Adipocyte (in vitro differentiated cells): ENCODE measurements around the gene SMYD2.

Experiments
- DNase-seq: peaks from one replicate; pipeline ENCODE4 v3.0.0-alpha.2; 2015; ENCODE audit warnings: low read depth
- H3K27me3 ChIP-seq: replicated peaks from 2 replicates; pipeline ENCODE4 v1.7.0; 2013; ENCODE audit warnings: mild to moderate bottlenecking, low read length, moderate library complexity; ENCODE audit not compliant: control insufficient read depth, insufficient read depth
- H3K36me3 ChIP-seq: 2 replicates; pipeline ENCODE4 v1.7.0; 2013; ENCODE audit warnings: low read length, mild to moderate bottlenecking, moderate library complexity; ENCODE audit not compliant: control insufficient read depth, insufficient read depth, severe bottlenecking
- H3K4me1 ChIP-seq: 2 replicates; pipeline ENCODE4 v1.7.0; 2013; ENCODE audit warnings: mild to moderate bottlenecking, low read length, moderate library complexity; ENCODE audit not compliant: control insufficient read depth, insufficient read depth
- H3K4me3 ChIP-seq: 2 replicates; pipeline ENCODE4 v1.7.0; 2013; ENCODE audit warnings: mild to moderate bottlenecking, low read length, moderate library complexity
- H3K9ac ChIP-seq: 2 replicates; pipeline ENCODE4 v1.7.0; 2013; ENCODE audit warnings: mild to moderate bottlenecking, low read length, moderate library complexity
- H3K9me3 ChIP-seq: 2 replicates; pipeline ENCODE4 v1.7.0; 2013; ENCODE audit warnings: mild to moderate bottlenecking, low read length, moderate library complexity; ENCODE audit not compliant: control insufficient read depth

The SMYD2 gene

GRCh38 chr1:214310777-214311690 is 30.1 kb downstream of the SMYD2 start:
- Histone ChIP-seq H3K9me3 (no peaks in the 10 kb centered on the region), H3K4me1 (peaks cover 13% of the 10 kb centered on the region), H3K4me3 (no peak overlapping the region), H3K36me3 (no peaks in the 10 kb centered on the region), H3K9ac (no peak overlapping the region), H3K27me3 (no peaks in the 10 kb centered on the region)
- no peak for DNase-seq

GRCh38 chr1:214312530-214313051 is 31.6 kb downstream of the SMYD2 start:
- no peaks in the 10 kb centered on the region for H3K9me3 ChIP-seq
- H3K4me1 ChIP-seq = peaks cover 27% of the 10 kb centered on the region
- no peaks in the 10 kb centered on the region for H3K27me3 ChIP-seq
- DNase-seq = no peak
- no peaks in the 10 kb centered on the region for H3K36me3 ChIP-seq
- H3K4me3 ChIP-seq = no peak overlapping the region
- no peak overlapping the region for H3K9ac ChIP-seq

- Histone ChIP-seq H3K4me3 (no peak overlapping the region), H3K4me1 (peaks cover 44% of the 10 kb centered on the region), H3K27me3 (no peaks in the 10 kb centered on the region), H3K36me3 (no peaks in the 10 kb centered on the region), H3K9me3 (no peaks in the 10 kb centered on the region), H3K9ac (no peak overlapping the region)
- DNase-seq = no peak
Observed at GRCh38 chr1:214314178-214314843, 33.4 kb downstream of the SMYD2 start.

GRCh38 chr1:214316593-214316992 is 35.6 kb downstream of the SMYD2 start:
- Histone ChIP-seq H3K9ac (no peak overlapping the region), H3K36me3 (no peaks in the 10 kb centered on the region), H3K4me1 (peaks cover 37% of the 10 kb centered on the region), H3K9me3 (no peaks in the 10 kb centered on the region), H3K27me3 (no peaks in the 10 kb centered on the region), H3K4me3 (no peak overlapping the region)
- no peak for DNase-seq

- peak overlapping the region; percentile 77 for H3K9ac ChIP-seq
- H3K9me3 ChIP-seq = no peaks in the 10 kb centered on the region
- no peaks in the 10 kb centered on the region for H3K27me3 ChIP-seq
- no peaks in the 10 kb centered on the region for H3K36me3 ChIP-seq
- peaks cover 44% of the 10 kb centered on the region for H3K4me1 ChIP-seq
- DNase-seq = no peak
- peak overlapping the region; percentile 78 for H3K4me3 ChIP-seq
Observed at GRCh38 chr1:214317300-214317699, 36.3 kb downstream of the SMYD2 start.

- Histone ChIP-seq H3K27me3 (no peaks in the 10 kb centered on the region), H3K4me3 (peak overlapping the region; percentile 78), H3K36me3 (no peaks in the 10 kb centered on the region), H3K4me1 (peaks cover 45% of the 10 kb centered on the region), H3K9me3 (no peaks in the 10 kb centered on the region), H3K9ac (peak overlapping the region; percentile 77)
- no peak for DNase-seq
Observed at GRCh38 chr1:214317734-214318133, 36.8 kb downstream of the SMYD2 start.

GRCh38 chr1:214318356-214318755 is 37.4 kb downstream of the SMYD2 start:
- H3K4me1 ChIP-seq = peaks cover 44% of the 10 kb centered on the region
- no peak for DNase-seq
- H3K9me3 ChIP-seq = no peaks in the 10 kb centered on the region
- no peaks in the 10 kb centered on the region for H3K36me3 ChIP-seq
- H3K9ac ChIP-seq = peak overlapping the region; percentile 77
- no peaks in the 10 kb centered on the region for H3K27me3 ChIP-seq
- H3K4me3 ChIP-seq = peak overlapping the region; percentile 78

- no peaks in the 10 kb centered on the region for H3K36me3 ChIP-seq
- H3K4me1 ChIP-seq = peaks cover 44% of the 10 kb centered on the region
- H3K27me3 ChIP-seq = no peaks in the 10 kb centered on the region
- DNase-seq = no peak
- H3K9me3 ChIP-seq = no peaks in the 10 kb centered on the region
- peak overlapping the region; percentile 78 for H3K4me3 ChIP-seq
- no peak overlapping the region for H3K9ac ChIP-seq
Observed at GRCh38 chr1:214318956-214319736, 38.2 kb downstream of the SMYD2 start.

- Histone ChIP-seq H3K4me3 (no peak overlapping the region), H3K9ac (no peak overlapping the region), H3K27me3 (no peaks in the 10 kb centered on the region), H3K9me3 (no peaks in the 10 kb centered on the region), H3K4me1 (peaks cover 44% of the 10 kb centered on the region), H3K36me3 (peaks cover 2% of the 10 kb centered on the region)
- no peak for DNase-seq
Observed at GRCh38 chr1:214319938-214320337, 39.0 kb downstream of the SMYD2 start.

GRCh38 chr1:214321705-214322453 is 40.9 kb downstream of the SMYD2 start:
- no peaks in the 10 kb centered on the region for H3K27me3 ChIP-seq
- H3K9me3 ChIP-seq = no peaks in the 10 kb centered on the region
- peak overlapping the region; percentile 21 for H3K9ac ChIP-seq
- DNase-seq = no peak
- H3K4me1 ChIP-seq = peaks cover 37% of the 10 kb centered on the region
- H3K36me3 ChIP-seq = peaks cover 2% of the 10 kb centered on the region
- no peak overlapping the region for H3K4me3 ChIP-seq
